Measurements from ENCODE around the gene TEPSIN. TPM values are rescaled to one million over a fixed set of nuclear protein-coding genes. Genes with fewer than 3 reads are reported as not detected.

TEPSIN gene
- total and polyA plus RNA-seq, 2 of the 8 experiments (the other 6 are each of a cell fraction or from before 2014, with no cell fraction given): 22.9 to 28.0 TPM

GRCh38 chr17:81279278-81280275, 40.7 kb upstream of the TEPSIN start:
- Histone ChIP-seq H3K79me1 (ENCODE audit: low read depth, low read length) (peaks cover 3% of the 10 kb centered on the region), H3K18ac (ENCODE audit: extremely low read depth, low read length) (no peak overlapping the region), H3K14ac (ENCODE audit: insufficient read length) (no peak overlapping the region), H3K56ac (replicated peaks; ENCODE audit: insufficient read length, low read depth, low read length) (no peak overlapping the region), H3K4me1 (replicated peaks in 1 of 4; ENCODE audit: control insufficient read depth in 3 of 4, insufficient read depth in 4 of 4, low read length in 3 of 4) (peaks cover 0 to 4% (median 0%) of the 10 kb centered on the region in 4 experiments; a peak in 1 of 7 replicates), H4K20me1 (replicated peaks in 1 of 2; ENCODE audit: control insufficient read depth in 1 of 2, insufficient read depth in 2 of 2, low read length in 2 of 2) (peaks cover 11 to 13% of the 10 kb centered on the region in 2 experiments), H3K4me3 (ENCODE audit: extremely low read depth in 1 of 4, insufficient read depth in 2 of 4, low read depth in 3 of 4, low read length in 4 of 4) (no peak overlapping the region), H3K9ac (replicated peaks in 1 of 4; ENCODE audit: extremely low read depth in 1 of 4, low read depth in 3 of 4, low read length in 3 of 4) (no peak overlapping the region), H3K27me3 (replicated peaks in 1 of 4; ENCODE audit: control insufficient read depth in 3 of 4, extremely low read depth in 1 of 4, insufficient read depth in 3 of 4, low read length in 3 of 4) (no peaks in the 10 kb centered on the region), H3K4me2 (ENCODE audit: insufficient read depth in 1 of 2, low read depth in 2 of 2, low read length in 2 of 2) (no peak overlapping the region), H4K5ac (ENCODE audit: insufficient read length, low read depth, low read length) (no peak overlapping the region), H2BK12ac (ENCODE audit: low read depth, low read length) (no peak overlapping the region), H3K79me2 (ENCODE audit: control insufficient read depth in 1 of 2, insufficient read depth in 2 of 2, low read length in 2 of 2) (no peaks in the 10 kb centered on the region), H4K8ac (ENCODE audit: extremely low read depth, insufficient read depth, low read length) (peak overlapping the region; percentile 68; the same call in 1 of the 2 replicates), H2BK20ac (ENCODE audit: low read length) (no peak overlapping the region), H2BK120ac (replicated peaks; ENCODE audit: low read depth, low read length) (no peak overlapping the region), H4K91ac (replicated peaks; ENCODE audit: insufficient read length, low read length) (no peak overlapping the region), H2BK5ac (ENCODE audit: low read depth, low read length) (no peak overlapping the region), H3K27ac (ENCODE audit: low read depth, low read length) (no peak overlapping the region), H3K23me2 (ENCODE audit: low read depth, low read length) (no peaks in the 10 kb centered on the region), H3K36me3 (ENCODE audit: control insufficient read depth in 2 of 4, insufficient read depth in 4 of 4, low read length in 3 of 4) (peaks cover 2 to 10% (median 6%) of the 10 kb centered on the region in 4 experiments; a peak in 4 of 8 replicates), H2BK15ac (ENCODE audit: low read length) (no peak overlapping the region), H2AK5ac (ENCODE audit: low read depth, low read length) (no peak overlapping the region), H3K23ac (ENCODE audit: insufficient read length) (no peak overlapping the region), H2AFZ (ENCODE audit: low read length) (no peak overlapping the region), H3K4ac (replicated peaks; ENCODE audit: insufficient read length, low read depth, low read length) (no peak overlapping the region), H3K9me3 (ENCODE audit: insufficient read depth in 2 of 2, low read depth in 1 of 2, low read length in 1 of 2) (no peaks in the 10 kb centered on the region)
- ChIA-PET CTCF (ENCODE audit: partially characterized antibody) (interaction anchor here (1.0 to 3.5 kb wide), 5 partner anchors 8 to 26 kb away, joined by 3 to 15 read pairs (median 4); no protein-coding TSS in a partner anchor), POLR2A (ENCODE audit: partially characterized antibody) (interaction anchor here (1.7 kb wide), 1 partner anchor 229 kb away, joined by 4 read pairs; no protein-coding TSS in a partner anchor)
- DNase-seq (ENCODE audit: low read depth in 1 of 2, low spot score in 2 of 2) (no peak), FAIRE-seq (no peak)
- WGBS, 2 experiments (ENCODE audit: extremely low coverage in 1 of 2, insufficient coverage in 1 of 2, insufficient read length in 1 of 2, insufficient replicate concordance in 2 of 2, low coverage in 1 of 2, low lambda C conversion rate in 2 of 2, missing lambda C conversion rate in 1 of 2): 92% methylated on average over 49 of the region's 50 CpGs; no CpG with 5 or more reads in 1 of the 2 experiments
- TF ChIP-seq YY1 (IDR thresholded peaks at IDR 0.05; ENCODE audit: low read depth, low read length) (no peak), ASH2L (IDR thresholded peaks at IDR 0.05; ENCODE audit: low read length) (no peak), BCL11A (IDR thresholded peaks at IDR 0.05; ENCODE audit: low read depth in 2 of 2, low read length in 2 of 2) (no peak), USF2 (IDR thresholded peaks at IDR 0.05; ENCODE audit: low read length) (no peak), RFX5 (IDR thresholded peaks at IDR 0.05; ENCODE audit: borderline replicate concordance, low read depth, low read length) (no peak), RAD21 (IDR thresholded peaks at IDR 0.05 in 1 of 2, conservative IDR thresholded peaks at IDR 0.05 in 1 of 2; ENCODE audit: low read depth in 2 of 2, low read length in 2 of 2) (no peak), RNF2 (IDR thresholded peaks at IDR 0.05; ENCODE audit: borderline replicate concordance, low read depth, low read length, missing control alignments, poor library complexity, severe bottlenecking) (no peak)

All from H1 (cell line).